GM12874 (cell line): ENCODE data around the gene FLNA.

Experiments
- CTCF ChIP-seq: IDR thresholded peaks from 2 replicates; pipeline ENCODE4 v1.5.1; 2011; ENCODE audit warnings: low read depth, mild to moderate bottlenecking, control low read depth, low read length, moderate library complexity; ENCODE audit not compliant: insufficient read depth

The FLNA gene

DNA sequence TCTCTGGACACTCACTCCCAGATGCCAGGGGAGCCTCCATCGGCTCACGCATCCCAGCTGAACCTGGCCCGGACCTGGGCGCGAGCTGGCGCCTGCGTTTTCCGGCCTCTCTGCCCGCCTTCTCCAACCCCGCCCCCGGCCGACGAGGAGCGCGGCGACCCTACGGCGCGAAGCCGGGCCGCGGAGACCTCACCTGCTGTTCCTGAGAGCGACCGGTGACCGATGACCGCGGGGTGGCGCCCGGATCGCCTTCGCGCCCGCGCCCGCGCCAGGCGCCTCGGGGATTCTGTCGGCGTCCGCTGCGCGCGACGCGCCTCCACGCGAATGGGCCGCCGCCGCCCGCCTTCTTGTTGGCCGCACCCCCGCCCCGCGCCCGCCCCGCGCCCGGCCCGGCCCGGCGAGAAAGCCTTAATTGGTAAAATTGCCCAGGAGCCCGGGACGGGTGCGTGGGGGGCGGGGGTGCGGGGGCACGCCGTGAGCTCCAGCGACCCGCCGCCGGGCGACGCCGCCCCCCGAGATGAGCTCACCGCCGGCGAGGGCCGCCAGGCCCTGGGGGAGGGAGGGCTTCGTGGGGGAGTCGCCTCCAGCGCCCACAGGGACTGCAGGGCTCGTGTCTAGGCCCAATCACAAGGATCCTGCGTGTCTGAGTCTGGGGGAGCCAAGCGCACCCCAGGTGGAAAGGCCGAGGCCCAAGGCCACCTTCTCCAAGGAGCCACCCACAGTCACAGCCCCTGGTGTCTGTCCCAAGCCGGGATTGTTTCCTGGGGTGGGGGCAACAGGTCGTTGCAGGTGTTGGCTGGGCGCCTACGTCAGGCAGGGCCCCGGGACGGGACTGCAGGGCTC, at the start of gene FLNA:
Gene FLNA, minus strand, starts transcription at position 322 of the 843 bp plus-strand sequence. CDS start 3,389 bp downstream, outside the sequence.
- 0 out of 2 replicates have a peak, but pooled peaks have one; percentile 15 for TF ChIP-seq CTCF

DNA sequence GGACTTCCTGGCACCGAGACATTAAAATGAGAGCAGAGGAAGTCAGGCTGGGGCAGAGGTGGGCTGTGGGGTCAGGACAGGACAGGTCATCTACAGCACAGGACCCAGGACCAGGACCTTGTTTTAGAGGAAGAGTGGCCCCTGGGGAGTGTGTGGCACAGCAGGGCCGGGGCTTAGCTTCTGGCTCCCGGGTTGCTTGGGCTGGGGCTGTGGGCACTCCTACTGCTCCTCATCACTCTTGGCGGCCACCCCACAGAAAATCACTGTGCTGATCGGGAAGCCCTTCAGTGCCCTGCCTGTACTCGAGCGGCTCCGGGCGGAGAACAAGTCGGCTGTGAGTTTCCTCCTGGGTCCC, 45.9 kb upstream of the FLNA start:
- no peak for TF ChIP-seq CTCF

DNA sequence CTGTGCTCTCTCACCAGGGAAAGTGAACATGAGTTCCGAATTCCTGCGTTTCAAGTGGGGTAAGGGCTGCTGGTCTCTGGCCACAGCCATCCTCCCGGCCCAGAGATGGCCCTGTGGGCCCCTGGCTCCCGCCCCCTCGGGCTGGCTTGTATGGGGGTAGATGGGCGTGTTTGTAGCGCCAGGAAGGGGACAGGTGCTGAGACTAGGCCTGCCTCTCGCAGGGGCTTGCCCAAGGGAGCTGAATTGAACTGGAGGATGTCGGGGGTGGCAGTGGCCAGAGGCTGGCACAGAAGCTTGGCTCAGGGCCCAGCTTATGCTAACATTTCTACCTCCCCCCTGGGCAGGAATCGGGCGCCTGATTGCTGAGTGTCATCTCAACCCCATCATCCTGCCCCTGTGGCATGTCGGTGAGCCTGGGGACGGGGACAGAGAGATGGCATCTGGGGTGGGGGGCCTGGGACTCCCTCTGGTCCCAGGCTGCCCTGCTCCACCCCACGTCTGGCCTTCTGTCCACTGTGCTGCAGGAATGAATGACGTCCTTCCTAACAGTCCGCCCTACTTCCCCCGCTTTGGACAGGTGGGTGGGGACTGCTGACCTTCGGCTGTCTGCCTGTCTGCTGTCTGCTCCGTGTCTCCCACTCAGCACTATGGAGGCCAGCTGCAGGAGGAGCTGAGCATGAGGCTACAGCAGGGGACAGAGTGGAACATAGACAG, 45.4 kb upstream of the FLNA start:
- TF ChIP-seq CTCF = no peak

GRCh38 chrX:154419189-154419588, 44.8 kb upstream of the FLNA start:
- TF ChIP-seq CTCF = no peak

- no peak for TF ChIP-seq CTCF
These were observed 42.7 kb upstream of the FLNA start for GRCh38 chrX:154417157-154417556.

GRCh38 chrX:154413142-154413541, 38.7 kb upstream of the FLNA start:
- no peak for TF ChIP-seq CTCF

DNA sequence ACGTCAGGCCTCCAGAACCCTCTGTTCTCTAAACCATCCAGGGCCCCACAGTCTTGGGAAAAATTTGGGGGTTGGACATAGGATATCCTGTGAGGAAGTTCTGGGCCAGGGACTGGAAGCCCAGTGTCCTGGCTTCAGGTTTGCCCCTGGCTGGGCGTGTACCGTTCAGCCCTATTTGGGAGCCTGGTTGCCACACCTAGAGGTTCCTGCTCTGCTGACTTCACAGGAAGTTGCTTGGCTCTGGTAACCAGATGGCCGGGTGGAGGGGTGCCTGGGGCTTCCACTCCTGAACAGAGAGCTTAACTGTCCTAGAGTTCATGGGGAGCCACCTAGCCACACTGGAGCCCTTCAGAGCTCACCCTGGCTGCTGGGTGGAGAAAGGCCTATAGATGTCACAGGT, 38.0 kb upstream of the FLNA start:
- no peak for TF ChIP-seq CTCF
